DOHH2 (cell line): ENCODE measurements around the gene PSG6.

Experiments used
- CTCF ChIP-seq: fragments of 200-600 bp; sonication (generic); IDR thresholded peaks from one replicate; pipeline ENCODE4 v1.5.1; 2014; ENCODE audit warnings: antibody characterized with exemption, mild to moderate bottlenecking, low read depth, low read length; ENCODE audit not compliant: poor library complexity, severe bottlenecking
- EZH2phosphoT487 ChIP-seq: fragments of 200-600 bp; sonication (generic); IDR thresholded peaks from 2 replicates; pipeline ENCODE4 v1.6.1; 2017; ENCODE audit warnings: borderline replicate concordance, mild to moderate bottlenecking, antibody characterized with exemption, low read length, moderate library complexity, mixed read lengths

GRCh38 chr19:42879613-42880012 lies 38.1 kb downstream of the PSG6 start, which contains the start of gene PSG1:
- TF ChIP-seq CTCF (no peak), EZH2phosphoT487 (no peak)
